ENCODE results near the gene TMEM134. TPM values are rescaled to one million over a fixed set of nuclear protein-coding genes. Genes with fewer than 3 reads are reported as not detected.

The TMEM134 gene
- polyA plus RNA-seq, 4 donors: 70.3 to 119 (median 71.2) TPM

DNA sequence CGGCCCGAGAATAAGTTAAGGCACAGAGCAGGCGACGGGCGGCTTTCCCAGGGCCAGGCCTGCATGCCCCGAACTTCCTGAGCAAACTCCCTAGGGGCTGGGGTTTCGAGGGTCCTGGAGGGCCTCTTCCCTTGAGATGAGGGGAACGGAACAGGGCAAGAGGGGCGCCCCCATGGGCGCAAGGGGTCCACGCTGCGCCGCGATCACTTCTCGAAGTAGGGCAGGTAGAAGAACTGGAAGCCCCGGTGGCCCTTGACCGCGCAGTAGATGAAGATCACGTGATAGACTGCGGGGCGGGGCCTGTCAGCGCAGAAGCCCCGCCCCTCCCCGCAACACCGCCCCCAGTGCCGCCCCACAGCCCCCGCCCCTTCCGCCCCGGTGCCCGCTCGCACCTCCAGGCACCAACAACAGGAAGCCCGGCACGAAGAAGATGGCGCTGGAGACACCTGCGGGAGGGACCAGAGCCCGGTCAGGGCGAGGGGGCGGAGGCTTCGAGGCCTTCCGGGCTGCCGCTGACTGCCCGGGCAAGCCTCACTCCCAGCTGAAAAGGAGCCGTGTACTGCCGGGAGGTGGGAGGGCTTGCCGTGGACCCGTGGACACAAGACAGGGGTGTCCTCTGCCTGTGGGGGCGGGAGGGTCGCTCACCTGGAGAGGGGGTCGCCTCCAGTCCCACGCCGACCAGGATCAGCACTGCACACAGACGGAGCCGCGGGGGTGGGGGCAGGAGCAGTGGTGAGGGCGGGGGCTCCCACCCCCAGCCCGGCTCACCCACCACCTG, 4.5 kb downstream of the TMEM134 start:
- peaks cover 0 to 33% (median 0%) of the 10 kb centered on the region in 3 donors for H3K36me3 ChIP-seq (ENCODE audit: control insufficient read depth in 3 of 3, insufficient read depth in 2 of 3, low read depth in 1 of 3, low read length in 3 of 3)
- no peaks in the 10 kb centered on the region for H3K27me3 ChIP-seq (ENCODE audit: control insufficient read depth in 3 of 3, insufficient read depth in 3 of 3, low read length in 3 of 3)
- no peaks in the 10 kb centered on the region for H3K9me3 ChIP-seq (ENCODE audit: control insufficient read depth in 2 of 2, insufficient read depth in 1 of 2, low read depth in 1 of 2, low read length in 1 of 2)
- WGBS, 3 donors: 6 to 11% (median 10%) methylated on average over 37 to 56 of the region's 56 CpGs
- FAIRE-seq (no peak), DNase-seq (peak; percentile 92)
- H3K4me1 ChIP-seq (ENCODE audit: control insufficient read depth in 3 of 3, insufficient read depth in 2 of 3, low read depth in 1 of 3, low read length in 2 of 3): peaks cover 2 to 36% (median 7%) of the 10 kb centered on the region in 3 donors
- peak overlapping the region; percentile 88 to 95 (median 93) for H3K27ac ChIP-seq (ENCODE audit: low read depth in 1 of 3, low read length in 2 of 3)
- H3K4me3 ChIP-seq (ENCODE audit: low read depth in 1 of 3, low read length in 3 of 3): peak overlapping the region; percentile 55 to 95 (median 84)

DNA sequence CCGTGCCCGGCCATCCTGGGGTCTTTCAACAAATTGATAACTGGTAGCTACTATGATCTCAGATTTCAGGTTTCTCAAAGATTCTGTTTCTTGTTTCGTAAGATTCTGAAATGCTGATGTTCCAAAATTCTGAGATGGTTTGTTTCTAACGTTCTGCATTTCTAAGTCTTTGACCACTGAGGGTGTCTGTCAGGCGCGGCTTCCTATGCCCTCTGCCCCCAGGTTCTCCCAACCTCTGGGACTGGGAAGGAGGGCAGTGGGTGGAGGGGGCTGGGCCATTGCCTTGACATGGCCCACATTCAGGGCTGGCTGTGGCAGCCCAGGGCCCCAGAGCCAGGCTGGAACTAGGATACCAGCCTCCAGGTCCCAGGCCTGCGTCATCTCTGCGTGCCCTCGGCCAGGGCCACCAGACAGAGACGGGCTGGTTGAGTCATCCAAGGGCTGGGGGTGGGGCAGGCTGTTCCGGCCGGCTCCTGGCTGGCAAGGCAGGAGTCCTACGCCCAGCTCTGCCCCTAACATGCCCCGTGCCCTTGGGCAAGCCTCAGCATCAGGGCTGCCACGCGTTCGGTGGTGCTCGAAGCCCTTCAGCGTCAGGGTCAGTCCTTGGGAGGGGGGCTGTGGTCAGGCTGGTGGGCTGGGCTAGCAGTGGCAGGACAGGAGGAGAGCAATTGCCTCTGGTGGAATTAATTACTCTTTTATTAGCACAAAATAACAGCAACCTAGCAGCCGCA, 5.2 kb downstream of the TMEM134 start:
- H3K36me3 ChIP-seq (ENCODE audit: control insufficient read depth in 3 of 3, insufficient read depth in 2 of 3, low read depth in 1 of 3, low read length in 3 of 3): peaks cover 0 to 34% (median 0%) of the 10 kb centered on the region in 3 donors
- peak overlapping the region in 2 of 3 donors; percentile 84 to 95 for H3K4me3 ChIP-seq (ENCODE audit: low read depth in 1 of 3, low read length in 3 of 3)
- H3K9me3 ChIP-seq (ENCODE audit: control insufficient read depth in 2 of 2, insufficient read depth in 1 of 2, low read depth in 1 of 2, low read length in 1 of 2): no peaks in the 10 kb centered on the region
- peaks cover 2 to 34% (median 7%) of the 10 kb centered on the region in 3 donors for H3K4me1 ChIP-seq (ENCODE audit: control insufficient read depth in 3 of 3, insufficient read depth in 2 of 3, low read depth in 1 of 3, low read length in 2 of 3)
- H3K27ac ChIP-seq (ENCODE audit: low read depth in 1 of 3, low read length in 2 of 3): peak overlapping the region; percentile 73 to 95 (median 93)
- FAIRE-seq (no peak), DNase-seq (peak in 1 of 2 donors; percentile 91)
- H3K27me3 ChIP-seq (ENCODE audit: control insufficient read depth in 3 of 3, insufficient read depth in 3 of 3, low read length in 3 of 3): no peaks in the 10 kb centered on the region
- WGBS, 3 donors: 46 to 73% (median 61%) methylated on average over 19 to 20 of the region's 20 CpGs

DNA sequence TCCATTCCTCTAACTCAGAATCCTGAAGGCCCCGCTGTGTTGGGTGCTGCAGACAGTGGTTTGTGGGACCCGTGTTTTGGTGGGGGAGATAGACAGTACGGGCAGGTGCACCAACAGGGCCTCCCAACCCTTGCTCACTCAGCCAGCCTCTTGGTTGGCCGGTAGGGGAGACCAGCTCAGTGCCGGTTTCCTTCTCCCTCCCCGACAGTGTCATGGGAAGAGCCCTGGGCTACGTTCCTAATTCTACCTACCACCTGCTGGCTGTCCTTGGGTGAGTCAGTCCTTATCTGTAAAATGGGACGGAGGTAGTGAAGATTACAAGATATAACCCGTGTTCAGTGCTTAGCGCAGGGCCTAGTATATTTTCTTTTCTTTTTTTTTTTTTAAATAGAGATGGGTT, 5.9 kb downstream of the TMEM134 start:
- FAIRE-seq (no peak), DNase-seq (no peak)
- no peaks in the 10 kb centered on the region for H3K9me3 ChIP-seq (ENCODE audit: control insufficient read depth in 2 of 2, insufficient read depth in 1 of 2, low read depth in 1 of 2, low read length in 1 of 2)
- peaks cover 2 to 32% (median 7%) of the 10 kb centered on the region in 3 donors for H3K4me1 ChIP-seq (ENCODE audit: control insufficient read depth in 3 of 3, insufficient read depth in 2 of 3, low read depth in 1 of 3, low read length in 2 of 3)
- WGBS, 3 donors: 64 to 83% (median 77%) methylated on average over 10 of the region's 10 CpGs
- no peaks in the 10 kb centered on the region for H3K27me3 ChIP-seq (ENCODE audit: control insufficient read depth in 3 of 3, insufficient read depth in 3 of 3, low read length in 3 of 3)
- no peak overlapping the region for H3K4me3 ChIP-seq (ENCODE audit: low read depth in 1 of 3, low read length in 3 of 3)
- H3K27ac ChIP-seq (ENCODE audit: low read depth in 1 of 3, low read length in 2 of 3): no peak overlapping the region
- H3K36me3 ChIP-seq (ENCODE audit: control insufficient read depth in 3 of 3, insufficient read depth in 2 of 3, low read depth in 1 of 3, low read length in 3 of 3): peaks cover 0 to 35% (median 0%) of the 10 kb centered on the region in 3 donors

DNA sequence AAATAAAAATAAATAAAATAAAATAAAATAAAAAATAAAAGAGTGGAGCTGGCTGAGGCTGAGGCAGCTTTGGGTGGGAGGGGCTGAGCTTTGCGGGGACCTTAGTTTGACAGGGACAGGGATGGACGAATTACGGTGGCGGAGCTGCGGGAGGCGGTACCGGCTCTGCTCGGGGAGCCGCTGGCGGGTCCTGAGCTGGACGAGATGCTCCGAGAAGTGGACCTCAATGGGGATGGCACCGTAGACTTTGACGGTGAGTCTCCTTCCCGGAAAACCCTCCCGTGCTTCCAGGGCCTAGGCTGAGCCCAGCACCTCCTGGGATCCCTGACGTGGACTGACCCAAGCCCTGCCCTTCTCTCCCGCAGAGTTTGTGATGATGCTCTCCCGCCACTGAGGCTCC, 10.8 kb downstream of the TMEM134 start:
- FAIRE-seq: no peak
- Histone ChIP-seq H3K27ac (ENCODE audit: low read depth in 1 of 3, low read length in 2 of 3) (no peak overlapping the region), H3K27me3 (ENCODE audit: control insufficient read depth in 3 of 3, insufficient read depth in 3 of 3, low read length in 3 of 3) (peaks cover 0 to 3% (median 0%) of the 10 kb centered on the region in 3 donors), H3K4me1 (ENCODE audit: control insufficient read depth in 3 of 3, insufficient read depth in 2 of 3, low read depth in 1 of 3, low read length in 2 of 3) (no peaks in the 10 kb centered on the region), H3K36me3 (ENCODE audit: control insufficient read depth in 3 of 3, insufficient read depth in 2 of 3, low read depth in 1 of 3, low read length in 3 of 3) (peaks cover 0 to 7% (median 0%) of the 10 kb centered on the region in 3 donors), H3K4me3 (ENCODE audit: low read depth in 1 of 3, low read length in 3 of 3) (no peak overlapping the region), H3K9me3 (ENCODE audit: control insufficient read depth in 2 of 2, insufficient read depth in 1 of 2, low read depth in 1 of 2, low read length in 1 of 2) (no peaks in the 10 kb centered on the region)
- 88 to 94% (median 91%) methylated on average over 18 to 19 of the region's 19 CpGs for WGBS, 3 donors
- DNase-seq: no peak

DNA sequence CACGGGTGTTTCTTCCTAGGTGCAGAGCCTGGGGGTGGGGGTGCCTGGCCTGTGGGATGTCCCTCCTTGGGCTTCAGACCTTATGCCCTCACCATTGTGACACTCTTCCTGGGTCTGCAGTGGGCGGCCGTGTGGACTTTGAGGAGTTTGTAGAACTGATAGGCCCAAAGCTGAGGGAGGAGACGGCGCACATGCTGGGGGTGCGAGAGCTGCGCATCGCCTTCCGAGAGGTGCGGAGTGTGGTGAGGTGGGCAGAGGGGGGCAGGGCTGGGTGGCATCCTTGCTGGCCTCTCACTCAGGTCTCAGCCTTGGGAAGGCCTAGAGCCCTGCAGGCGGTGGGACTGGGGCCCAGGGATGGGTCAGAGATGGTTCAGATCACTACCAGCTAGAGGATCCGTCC, 11.6 kb downstream of the TMEM134 start:
- FAIRE-seq: no peak
- H3K36me3 ChIP-seq (ENCODE audit: control insufficient read depth in 3 of 3, insufficient read depth in 2 of 3, low read depth in 1 of 3, low read length in 3 of 3): peaks cover 0 to 2% (median 0%) of the 10 kb centered on the region in 3 donors
- H3K4me3 ChIP-seq (ENCODE audit: low read depth in 1 of 3, low read length in 3 of 3): no peak overlapping the region
- H3K4me1 ChIP-seq (ENCODE audit: control insufficient read depth in 3 of 3, insufficient read depth in 2 of 3, low read depth in 1 of 3, low read length in 2 of 3): no peaks in the 10 kb centered on the region
- WGBS, 3 donors: 91 to 95% (median 94%) methylated on average over 12 of the region's 12 CpGs
- H3K9me3 ChIP-seq (ENCODE audit: control insufficient read depth in 2 of 2, insufficient read depth in 1 of 2, low read depth in 1 of 2, low read length in 1 of 2): no peaks in the 10 kb centered on the region
- no peak overlapping the region for H3K27ac ChIP-seq (ENCODE audit: low read depth in 1 of 3, low read length in 2 of 3)
- H3K27me3 ChIP-seq (ENCODE audit: control insufficient read depth in 3 of 3, insufficient read depth in 3 of 3, low read length in 3 of 3): peaks cover 0 to 3% (median 0%) of the 10 kb centered on the region in 3 donors
- DNase-seq: no peak

DNA sequence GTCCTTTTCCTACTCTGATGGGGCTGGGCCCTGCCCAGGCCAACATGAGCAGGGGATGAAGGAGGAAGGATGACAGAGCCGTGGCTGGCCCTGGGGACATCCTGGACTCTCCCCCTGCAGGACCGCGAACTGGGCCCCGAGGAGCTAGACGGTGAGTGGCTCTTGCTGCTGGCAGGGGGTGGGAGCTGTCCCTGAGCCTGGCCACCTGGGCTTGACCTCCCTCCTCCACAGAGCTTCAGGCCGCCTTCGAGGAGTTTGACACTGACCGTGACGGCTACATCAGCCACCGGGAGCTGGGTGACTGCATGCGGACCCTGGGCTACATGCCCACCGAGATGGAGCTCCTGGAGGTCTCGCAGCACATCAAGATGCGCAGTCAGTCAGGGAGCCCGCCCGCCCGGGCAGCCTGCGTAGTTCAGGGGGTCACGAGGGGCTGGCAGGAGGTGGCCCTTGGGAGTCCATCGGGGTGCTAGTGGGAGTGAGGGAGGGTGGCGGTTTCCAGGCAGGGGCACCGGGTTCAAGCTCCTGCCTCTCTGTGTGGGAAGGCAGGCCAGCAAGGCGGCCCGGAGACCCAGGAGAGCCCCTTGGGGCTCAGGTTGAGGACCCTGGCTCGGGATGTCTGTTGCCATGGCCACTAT, 12.9 kb downstream of the TMEM134 start:
- DNase-seq (no peak), FAIRE-seq (no peak)
- no peaks in the 10 kb centered on the region for H3K9me3 ChIP-seq (ENCODE audit: control insufficient read depth in 2 of 2, insufficient read depth in 1 of 2, low read depth in 1 of 2, low read length in 1 of 2)
- no peak overlapping the region for H3K27ac ChIP-seq (ENCODE audit: low read depth in 1 of 3, low read length in 2 of 3)
- 87 to 89% (median 89%) methylated on average over 21 to 25 of the region's 25 CpGs for WGBS, 3 donors
- H3K4me1 ChIP-seq (ENCODE audit: control insufficient read depth in 3 of 3, insufficient read depth in 2 of 3, low read depth in 1 of 3, low read length in 2 of 3): no peaks in the 10 kb centered on the region
- peaks cover 0 to 2% (median 0%) of the 10 kb centered on the region in 3 donors for H3K36me3 ChIP-seq (ENCODE audit: control insufficient read depth in 3 of 3, insufficient read depth in 2 of 3, low read depth in 1 of 3, low read length in 3 of 3)
- no peak overlapping the region for H3K4me3 ChIP-seq (ENCODE audit: low read depth in 1 of 3, low read length in 3 of 3)
- peaks cover 0 to 3% (median 0%) of the 10 kb centered on the region in 3 donors for H3K27me3 ChIP-seq (ENCODE audit: control insufficient read depth in 3 of 3, insufficient read depth in 3 of 3, low read length in 3 of 3)

DNA sequence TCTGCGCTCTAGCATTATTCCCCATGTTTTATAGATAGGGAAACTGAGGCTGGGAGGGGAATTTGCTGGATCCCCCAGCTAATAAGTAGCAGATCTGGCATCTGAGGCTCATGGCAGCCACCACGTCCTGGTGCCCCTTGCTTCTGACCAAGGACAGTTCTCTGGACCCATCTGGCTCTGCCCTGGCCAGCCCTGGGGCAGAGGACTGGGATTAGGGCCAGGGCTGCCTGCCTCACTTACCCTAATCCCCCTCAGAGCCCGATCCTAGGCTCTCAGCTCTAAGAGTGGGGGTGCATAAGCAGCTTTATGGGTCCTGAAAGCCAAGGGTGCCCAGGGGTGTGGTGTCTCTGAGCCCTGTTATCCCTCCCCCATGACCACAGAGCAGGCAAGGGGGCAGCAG, 14.0 kb downstream of the TMEM134 start, which contains the start of gene CABP4:
TSS of gene CABP4 (plus strand) at position 301 of the 400 bp plus-strand sequence. CDS start at position 371, 70 bp downstream.
- no peaks in the 10 kb centered on the region for H3K4me1 ChIP-seq (ENCODE audit: control insufficient read depth in 3 of 3, insufficient read depth in 2 of 3, low read depth in 1 of 3, low read length in 2 of 3)
- peaks cover 0 to 2% (median 0%) of the 10 kb centered on the region in 3 donors for H3K36me3 ChIP-seq (ENCODE audit: control insufficient read depth in 3 of 3, insufficient read depth in 2 of 3, low read depth in 1 of 3, low read length in 3 of 3)
- FAIRE-seq: no peak
- DNase-seq: no peak
- no peak within 1 kb of the TSS for H3K4me3 ChIP-seq (ENCODE audit: low read depth in 1 of 3, low read length in 3 of 3)
- H3K27me3 ChIP-seq (ENCODE audit: control insufficient read depth in 3 of 3, insufficient read depth in 3 of 3, low read length in 3 of 3): peaks cover 0 to 3% (median 0%) of the 10 kb centered on the region in 3 donors
- WGBS, 3 donors: 89 to 95% (median 89%) methylated on average over 3 of the region's 3 CpGs
- H3K9me3 ChIP-seq (ENCODE audit: control insufficient read depth in 2 of 2, insufficient read depth in 1 of 2, low read depth in 1 of 2, low read length in 1 of 2): no peaks in the 10 kb centered on the region
- H3K27ac ChIP-seq (ENCODE audit: low read depth in 1 of 3, low read length in 2 of 3): no peak within 1 kb of the TSS
